GM21390 (cell line): ENCODE results near the gene AGPAT2.

Source experiments
- ATAC-seq: cut with Tn5 transposase; IDR thresholded peaks from one replicate; pipeline ENCODE4 v1.9.1; 2021; ENCODE audit not compliant: unreplicated experiment

AGPAT2 gene

GRCh38 chr9:136664000-136664915, 23.0 kb downstream of the AGPAT2 start:
- ATAC-seq = no peak

- no peak for ATAC-seq
Measured at GRCh38 chr9:136662656-136663581, 24.3 kb downstream of the AGPAT2 start, which contains the start of gene EGFL7. Gene EGFL7 (plus strand): TSS chr9:136662916. CDS start chr9:136668283, 5,367 bp downstream.

- no peak for ATAC-seq
Measured at GRCh38 chr9:136662326-136662655, 25.0 kb downstream of the AGPAT2 start.

DNA sequence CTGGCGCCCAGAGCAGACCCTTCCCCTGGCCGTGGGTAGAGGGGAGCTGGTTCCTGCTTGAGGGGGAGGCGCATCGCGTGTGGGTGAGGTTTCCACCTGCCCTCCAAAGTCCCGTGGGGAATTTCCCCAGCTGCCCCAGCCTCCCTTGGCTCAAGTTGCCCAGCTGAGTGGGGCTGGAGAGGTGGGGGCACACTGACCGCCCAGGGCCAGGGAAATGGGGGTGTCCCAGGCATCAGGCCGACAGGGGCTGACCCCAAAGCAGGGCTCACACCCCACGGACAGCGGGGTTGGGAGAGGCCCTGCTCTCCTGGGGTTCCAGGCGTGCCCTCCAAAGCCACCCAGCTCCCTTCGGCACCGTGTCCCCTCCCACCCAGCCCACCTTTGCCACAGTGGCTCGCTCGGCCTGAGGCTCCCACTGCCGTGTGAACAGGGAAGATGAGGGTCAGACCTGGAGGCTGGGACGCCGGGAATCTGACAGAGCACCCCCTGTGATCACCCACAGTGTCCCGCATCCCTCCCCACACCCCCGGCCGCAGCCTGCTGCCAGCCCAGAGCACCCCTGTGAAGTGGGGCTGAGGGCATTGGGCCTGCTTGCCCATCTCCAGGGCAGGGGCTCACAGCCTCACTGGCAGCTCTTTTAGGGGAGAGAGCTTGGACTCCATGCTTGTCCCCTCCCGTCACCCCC, 25.5 kb downstream of the AGPAT2 start:
- ATAC-seq = no peak

DNA sequence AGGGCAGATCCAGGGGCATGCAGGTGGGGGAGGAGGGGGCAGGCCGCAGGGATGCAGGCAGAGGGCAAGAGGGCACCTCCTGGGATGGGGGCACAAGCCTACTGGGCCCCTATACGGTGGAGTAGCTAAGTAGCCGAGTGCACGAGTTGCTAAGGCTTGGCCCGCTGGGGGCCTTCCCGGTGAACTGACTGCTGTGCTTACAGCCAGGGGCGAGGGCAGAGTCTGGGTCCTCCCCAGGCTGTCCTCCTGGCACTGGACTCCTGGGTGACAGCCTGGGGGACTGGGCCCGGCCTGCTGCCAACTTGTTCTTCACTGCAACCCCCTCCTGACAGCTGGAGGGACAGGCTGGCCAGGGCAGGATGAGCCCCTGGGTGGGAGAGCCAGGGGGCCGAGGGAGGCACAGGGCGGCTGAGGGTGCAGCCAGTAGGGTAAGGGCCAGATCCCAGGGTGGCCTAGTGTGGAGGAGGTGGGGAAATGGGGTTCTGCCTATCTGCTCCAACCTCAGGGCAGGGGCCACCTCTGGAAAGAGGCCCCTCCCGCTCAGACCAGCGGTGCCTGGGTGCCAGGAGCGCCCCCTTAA, 26.2 kb downstream of the AGPAT2 start:
- no peak for ATAC-seq

GRCh38 chr9:136659861-136660784, 27.1 kb downstream of the AGPAT2 start:
- ATAC-seq = no peak

GRCh38 chr9:136658849-136659535, 28.3 kb downstream of the AGPAT2 start:
- no peak for ATAC-seq

- ATAC-seq = no peak
Measured at GRCh38 chr9:136657974-136658848, 29.0 kb downstream of the AGPAT2 start.

- ATAC-seq = no peak
Measured at GRCh38 chr9:136656795-136657611, 30.3 kb downstream of the AGPAT2 start.

- ATAC-seq = no peak
Measured at GRCh38 chr9:136656183-136656738, 31.0 kb downstream of the AGPAT2 start.

DNA sequence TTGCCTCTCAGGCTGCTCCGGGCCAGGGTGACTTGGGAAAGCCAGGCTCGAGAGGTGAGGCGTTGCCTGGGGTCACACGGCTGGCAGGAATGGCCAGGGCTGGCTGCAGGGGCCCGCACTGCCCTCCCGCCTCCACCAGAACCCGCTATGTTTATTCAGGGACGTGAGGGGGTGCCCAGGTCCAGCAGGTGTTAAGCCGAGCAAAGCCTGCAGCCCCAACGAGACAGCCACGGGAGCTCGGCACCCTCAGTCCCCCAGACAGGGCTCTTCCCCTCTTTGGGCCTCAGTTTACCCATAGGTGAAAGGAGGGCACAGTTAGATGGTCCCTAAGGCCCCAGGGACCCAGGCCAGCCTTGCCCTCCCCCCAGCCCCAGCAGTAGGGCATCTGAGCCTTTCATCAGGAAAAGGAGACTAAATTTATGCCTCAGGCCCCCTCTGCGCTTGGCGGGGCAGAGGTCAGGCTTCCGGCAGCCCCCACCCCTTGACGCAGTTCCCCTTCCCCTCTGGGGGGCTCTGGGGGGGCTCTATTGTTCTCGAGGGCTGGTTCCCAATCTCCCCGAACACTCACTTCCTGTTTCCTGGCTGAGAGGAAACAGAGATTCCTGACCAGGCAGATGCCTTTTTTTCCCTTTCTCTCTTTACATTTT, 31.6 kb downstream of the AGPAT2 start:
- no peak for ATAC-seq

GRCh38 chr9:136654820-136655535, 32.3 kb downstream of the AGPAT2 start:
- ATAC-seq = no peak

DNA sequence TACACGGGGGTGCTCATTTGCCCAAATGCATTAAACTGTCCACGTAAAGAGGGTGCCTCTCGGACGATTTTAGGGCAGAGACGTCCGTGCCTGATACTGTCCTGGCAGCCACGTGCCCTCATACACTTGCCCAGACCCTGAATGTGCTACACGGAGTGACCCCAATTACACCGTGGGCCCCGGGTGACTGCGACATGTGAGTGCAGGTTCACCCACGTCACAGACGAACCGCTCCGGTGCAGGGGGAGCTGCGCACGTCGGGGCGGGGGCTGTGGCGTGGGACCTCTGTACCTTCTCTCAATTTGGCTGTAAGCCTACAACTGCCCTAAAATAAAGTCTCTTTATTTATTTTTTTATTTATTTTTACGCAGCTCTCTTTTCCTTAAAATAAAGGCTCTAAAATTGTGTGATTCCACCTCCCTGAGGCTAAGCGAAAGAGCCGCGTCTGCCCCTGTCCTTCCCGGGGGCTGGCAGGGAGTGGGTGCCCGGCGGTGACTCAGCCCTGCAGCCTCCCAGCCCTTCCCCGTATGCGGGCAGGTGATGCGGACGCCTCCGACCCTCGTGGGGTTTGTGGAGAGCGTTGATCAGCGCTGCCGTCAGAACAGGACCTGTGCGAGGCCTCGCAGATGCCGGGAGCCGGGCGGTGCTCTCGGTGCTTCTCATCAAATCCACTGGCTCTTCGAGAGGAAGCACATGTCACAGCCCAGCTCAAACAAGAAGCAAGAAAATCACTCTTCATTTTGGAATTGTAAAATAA, 33.8 kb downstream of the AGPAT2 start:
- ATAC-seq = no peak

- ATAC-seq = no peak
Measured at GRCh38 chr9:136651860-136652259, 35.4 kb downstream of the AGPAT2 start.

DNA sequence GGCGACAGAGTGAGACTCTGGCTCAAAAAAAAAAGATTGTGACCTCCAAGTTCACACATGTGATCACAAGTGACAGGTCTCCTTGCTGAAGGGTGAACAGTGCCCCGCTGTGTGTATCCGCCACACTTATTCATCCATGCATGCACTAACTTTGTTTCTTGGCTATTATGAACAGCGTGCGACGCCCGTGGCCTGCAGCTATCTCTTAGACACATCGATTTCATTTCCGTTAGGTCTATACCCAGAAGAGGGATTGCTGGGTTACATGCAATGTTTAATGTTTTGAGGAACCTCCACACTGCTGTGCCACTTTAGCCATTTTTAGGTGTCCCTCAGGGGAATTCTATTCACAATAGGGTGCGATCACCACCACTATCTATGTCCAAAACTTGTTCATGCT, 36.6 kb downstream of the AGPAT2 start:
- ATAC-seq = no peak
